ENCODE results near the gene NME3.
"Not testable (repeated sequence)": the region's sequence is repeated elsewhere in the genome, so short reads cannot be mapped to it uniquely, and the experiment has no call there.

The NME3 gene

GRCh38 chr16:1800701-1801100 is 29.4 kb upstream of the NME3 start:
- H3K9me3 ChIP-seq = no peaks in the 10 kb centered on the region
- peaks cover 5% of the 10 kb centered on the region for H3K36me3 ChIP-seq
- no peaks in the 10 kb centered on the region for H3K4me1 ChIP-seq (ENCODE audit: control insufficient read depth in 1 of 2, insufficient read depth in 1 of 2, low read depth in 1 of 2, low read length in 1 of 2)
- no peak for TF ChIP-seq CTCF (IDR thresholded peaks at IDR 0.05)
- H3K27me3 ChIP-seq = no peaks in the 10 kb centered on the region
- no peak overlapping the region for H3K27ac ChIP-seq
- H3K4me3 ChIP-seq (ENCODE audit: low read depth in 1 of 2, low read length in 1 of 2) = no peak overlapping the region

- H3K4me1 ChIP-seq (ENCODE audit: control insufficient read depth in 1 of 2, insufficient read depth in 1 of 2, low read depth in 1 of 2, low read length in 1 of 2); H3K9me3 ChIP-seq; H3K27me3 ChIP-seq; H3K4me3 ChIP-seq (ENCODE audit: low read depth in 1 of 2, low read length in 1 of 2); H3K27ac ChIP-seq; H3K36me3 ChIP-seq: not testable (repeated sequence)
These were observed 27.9 kb upstream of the NME3 start for GRCh38 chr16:1799263-1799662.

GRCh38 chr16:1794908-1795666 is 23.7 kb upstream of the NME3 start:
- Histone ChIP-seq H3K9me3 (no peaks in the 10 kb centered on the region), H3K27ac (no peak overlapping the region), H3K36me3 (peaks cover 23% of the 10 kb centered on the region), H3K4me1 (ENCODE audit: control insufficient read depth in 1 of 2, insufficient read depth in 1 of 2, low read depth in 1 of 2, low read length in 1 of 2) (no peaks in the 10 kb centered on the region), H3K4me3 (ENCODE audit: low read depth in 1 of 2, low read length in 1 of 2) (no peak overlapping the region), H3K27me3 (no peaks in the 10 kb centered on the region)
- TF ChIP-seq CTCF (IDR thresholded peaks at IDR 0.05) = no peak

- no peak for TF ChIP-seq CTCF (IDR thresholded peaks at IDR 0.05)
- peaks cover 28% of the 10 kb centered on the region for H3K36me3 ChIP-seq
- H3K27ac ChIP-seq = no peak overlapping the region
- no peak overlapping the region for H3K4me3 ChIP-seq (ENCODE audit: low read depth in 1 of 2, low read length in 1 of 2)
- H3K4me1 ChIP-seq (ENCODE audit: control insufficient read depth in 1 of 2, insufficient read depth in 1 of 2, low read depth in 1 of 2, low read length in 1 of 2) = no peaks in the 10 kb centered on the region
- H3K27me3 ChIP-seq = no peaks in the 10 kb centered on the region
- H3K9me3 ChIP-seq = no peaks in the 10 kb centered on the region
These were observed 23.0 kb upstream of the NME3 start for GRCh38 chr16:1794221-1794871.

GRCh38 chr16:1793578-1794220 is 22.4 kb upstream of the NME3 start, which contains the start of gene IGFALS:
Gene IGFALS (minus strand): TSS chr16:1793705. CDS start chr16:1793652, 53 bp downstream.
- H3K4me3 ChIP-seq (ENCODE audit: low read depth in 1 of 2, low read length in 1 of 2) = no peak within 1 kb of the TSS
- H3K4me1 ChIP-seq (ENCODE audit: control insufficient read depth in 1 of 2, insufficient read depth in 1 of 2, low read depth in 1 of 2, low read length in 1 of 2) = no peaks in the 10 kb centered on the region
- H3K27me3 ChIP-seq = no peaks in the 10 kb centered on the region
- TF ChIP-seq CTCF (IDR thresholded peaks at IDR 0.05) = no peak
- no peak within 1 kb of the TSS for H3K27ac ChIP-seq
- no peaks in the 10 kb centered on the region for H3K9me3 ChIP-seq
- peaks cover 35% of the 10 kb centered on the region for H3K36me3 ChIP-seq
